GM23338 (cell line): Measurements from ENCODE around the gene ARID1B. TPM values are rescaled to one million over a fixed set of nuclear protein-coding genes. Genes with fewer than 3 reads are reported as not detected.

ENCODE experiments used
- ATAC-seq: fragments of 200-7000 bp; cut with Tn5 transposase; 3 replicates; pipeline ENCODE4 v1.9.1; 2020
- DNase-seq: peaks from one replicate; pipeline ENCODE4 v3.0.0-alpha.2; 2015; ENCODE audit warnings: low spot score
- H2AFZ ChIP-seq: fragments of 200-600 bp; sonication (generic); 2 replicates; pipeline ENCODE4 v1.8.0; 2016; ENCODE audit warnings: antibody characterized with exemption, mild to moderate bottlenecking, moderate library complexity
- H3F3A ChIP-seq: fragments of 200-600 bp; sonication (generic); replicated peaks from 2 replicates; pipeline ENCODE4 v1.8.0; 2017; ENCODE audit warnings: antibody characterized with exemption, mixed run types, low read depth
- H3K27ac ChIP-seq: fragments of 200-600 bp; sonication (generic); 2 replicates; pipeline ENCODE4 v1.6.1; 2016; ENCODE audit warnings: low read depth
- H3K27me3 ChIP-seq: fragments of 200-600 bp; sonication (generic); 2 replicates; pipeline ENCODE4 v1.8.0; 2016; ENCODE audit warnings: mild to moderate bottlenecking, mixed run types, moderate library complexity; ENCODE audit not compliant: insufficient read depth
- H3K36me3 ChIP-seq: fragments of 200-600 bp; sonication (generic); 2 replicates; pipeline ENCODE4 v1.8.0; 2016; ENCODE audit warnings: mild to moderate bottlenecking; ENCODE audit not compliant: insufficient read depth
- H3K4me1 ChIP-seq: fragments of 200-600 bp; sonication (generic); 2 replicates; pipeline ENCODE4 v1.8.0; 2016; ENCODE audit warnings: mild to moderate bottlenecking, moderate library complexity; ENCODE audit not compliant: insufficient read depth
- H3K4me2 ChIP-seq: fragments of 200-600 bp; sonication (generic); 2 replicates; pipeline ENCODE4 v1.7.1; 2017; ENCODE audit warnings: mixed run types
- H3K4me3 ChIP-seq: fragments of 200-600 bp; sonication (generic); 2 replicates; pipeline ENCODE4 v1.6.1; 2016; ENCODE audit warnings: mixed run types
- H3K79me2 ChIP-seq: fragments of 200-600 bp; sonication (generic); replicated peaks from 2 replicates; pipeline ENCODE4 v1.8.0; 2017; ENCODE audit warnings: mild to moderate bottlenecking; ENCODE audit not compliant: insufficient read depth
- H3K9me2 ChIP-seq: fragments of 200-600 bp; sonication (generic); 2 replicates; pipeline ENCODE4 v1.8.0; 2017; ENCODE audit not compliant: insufficient read depth
- H4K20me1 ChIP-seq: fragments of 200-600 bp; sonication (generic); replicated peaks from 2 replicates; pipeline ENCODE4 v1.8.0; 2017; ENCODE audit warnings: mild to moderate bottlenecking; ENCODE audit not compliant: insufficient read depth
- H3K27ac Mint-ChIP-seq: 2 replicates; pipeline ENCODE4 v1.8.0; 2020; ENCODE audit warnings: inconsistent platforms, mild to moderate bottlenecking, moderate library complexity, mixed read lengths
- H3K27me3 Mint-ChIP-seq: 3 replicates; pipeline ENCODE4 v1.8.0; 2022; ENCODE audit warnings: low read depth, mild to moderate bottlenecking, moderate library complexity, mixed read lengths, inconsistent platforms; ENCODE audit not compliant: insufficient read depth, poor library complexity
- H3K36me3 Mint-ChIP-seq: 3 replicates; pipeline ENCODE4 v1.8.0; 2021; ENCODE audit warnings: low read depth, mild to moderate bottlenecking, inconsistent platforms, moderate library complexity, mixed read lengths
- H3K4me1 Mint-ChIP-seq: 3 replicates; pipeline ENCODE4 v1.8.0; 2020; ENCODE audit warnings: mild to moderate bottlenecking, inconsistent platforms, mixed read lengths
- H3K4me3 Mint-ChIP-seq: 3 replicates; pipeline ENCODE4 v1.8.0; 2021; ENCODE audit warnings: moderate library complexity, mild to moderate bottlenecking, inconsistent platforms, mixed read lengths
- H3K9me3 Mint-ChIP-seq: 3 replicates; pipeline ENCODE4 v1.8.0; 2020; ENCODE audit warnings: moderate library complexity, mild to moderate bottlenecking, inconsistent platforms, mixed read lengths
- CREB1 ChIP-seq: fragments of 250-450 bp; sonication (Bioruptor Pico); IDR thresholded peaks from 2 replicates; pipeline ENCODE4 v1.5.0; 2020; ENCODE audit warnings: low read depth, mild to moderate bottlenecking, moderate library complexity
- EZH2phosphoT487 ChIP-seq: fragments of 200-600 bp; sonication (generic); IDR thresholded peaks from one replicate; pipeline ENCODE4 v1.8.1; 2018; ENCODE audit warnings: antibody characterized with exemption; ENCODE audit not compliant: unreplicated experiment
- NANOG ChIP-seq: IDR thresholded peaks from 2 replicates; pipeline ENCODE4 v1.6.1; 2016; ENCODE audit warnings: antibody characterized with exemption, borderline replicate concordance
- POLR2AphosphoS5 ChIP-seq: IDR thresholded peaks from 2 replicates; pipeline ENCODE4 v1.6.1; 2016; ENCODE audit warnings: antibody characterized with exemption, low read depth
- ZNF114 ChIP-seq: fragments of 250-450 bp; sonication (Bioruptor Pico); IDR thresholded peaks from 2 replicates; pipeline ENCODE4 v1.5.0; 2020; ENCODE audit warnings: mild to moderate bottlenecking, moderate library complexity
- polyA plus RNA-seq: library from polyadenylated mRNA; unstranded; fragments of >200 nt; fragmentation: Nextera tagmentation; extraction: Ambion mirVana; gene quantifications from 2 replicates; pipeline ENCODE4 v1.2.1, GENCODE V29; 2016
- total RNA-seq: library from RNA; depleted of rRNA; stranded (reverse); fragments of >200 nt; shearing (Covaris generic); gene quantifications from 2 replicates; pipeline ENCODE4 v1.2.3, GENCODE V29; 2014
- TF ChIP-seq, protein P1 (sequence below), 2 experiments: fragments of 200-600 bp in 1 of 2; sonication (generic) in 1 of 2; conservative IDR thresholded peaks; 2 replicates each; pipeline versions ENCODE4 v1.5.1 to v1.6.1; 2016 to 2017; ENCODE audit warnings: antibody characterized with exemption in 2 of 2, low read depth in 2 of 2, mild to moderate bottlenecking in 2 of 2, moderate library complexity in 1 of 2
- TF ChIP-seq, protein P2 (sequence below): IDR thresholded peaks from 2 replicates; pipeline ENCODE4 v1.6.1; 2016; ENCODE audit warnings: antibody characterized with exemption
- TF ChIP-seq, protein P3 (sequence below): fragments of 250-450 bp; sonication (Bioruptor Pico); IDR thresholded peaks from 2 replicates; pipeline ENCODE4 v1.5.0; 2020; ENCODE audit warnings: mild to moderate bottlenecking, moderate library complexity

ARID1B gene
- total and polyA plus RNA-seq, 2 experiments from 2014 or later, result 59.3 to 72.2 TPM

DNA sequence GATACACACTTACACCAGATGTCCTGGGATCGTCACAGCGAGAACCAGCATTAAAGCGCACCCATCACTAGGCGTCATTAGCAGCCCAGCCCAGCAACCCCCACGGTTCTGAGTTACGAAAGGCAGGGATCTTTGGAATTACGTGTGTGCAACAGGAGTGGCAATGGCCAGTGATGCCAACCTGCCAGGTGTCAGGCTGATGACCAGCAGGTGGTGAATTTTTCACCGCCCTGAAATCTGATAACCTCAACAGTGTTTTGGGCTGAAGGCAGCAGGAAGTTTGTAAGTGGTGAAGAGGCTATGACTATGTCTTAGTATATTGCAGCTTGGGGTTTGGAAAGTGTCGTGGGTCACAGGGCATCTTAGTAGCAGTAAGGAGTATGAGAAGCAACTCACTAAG, 380.1 kb downstream of the ARID1B start:
- no peaks in the 10 kb centered on the region for H3K9me2 ChIP-seq
- no peak overlapping the region for H3K4me2 ChIP-seq
- peaks cover 4% of the 10 kb centered on the region; the same call in 1 of the 2 replicates for H4K20me1 ChIP-seq
- H2AFZ ChIP-seq, result no peak overlapping the region
- TF ChIP-seq NANOG (no peak), ZNF114 (no peak), EZH2phosphoT487 (no peak), CREB1 (CRISPR knock-in tag) (no peak), POLR2AphosphoS5 (no peak)
- TF ChIP-seq, protein P1, sequence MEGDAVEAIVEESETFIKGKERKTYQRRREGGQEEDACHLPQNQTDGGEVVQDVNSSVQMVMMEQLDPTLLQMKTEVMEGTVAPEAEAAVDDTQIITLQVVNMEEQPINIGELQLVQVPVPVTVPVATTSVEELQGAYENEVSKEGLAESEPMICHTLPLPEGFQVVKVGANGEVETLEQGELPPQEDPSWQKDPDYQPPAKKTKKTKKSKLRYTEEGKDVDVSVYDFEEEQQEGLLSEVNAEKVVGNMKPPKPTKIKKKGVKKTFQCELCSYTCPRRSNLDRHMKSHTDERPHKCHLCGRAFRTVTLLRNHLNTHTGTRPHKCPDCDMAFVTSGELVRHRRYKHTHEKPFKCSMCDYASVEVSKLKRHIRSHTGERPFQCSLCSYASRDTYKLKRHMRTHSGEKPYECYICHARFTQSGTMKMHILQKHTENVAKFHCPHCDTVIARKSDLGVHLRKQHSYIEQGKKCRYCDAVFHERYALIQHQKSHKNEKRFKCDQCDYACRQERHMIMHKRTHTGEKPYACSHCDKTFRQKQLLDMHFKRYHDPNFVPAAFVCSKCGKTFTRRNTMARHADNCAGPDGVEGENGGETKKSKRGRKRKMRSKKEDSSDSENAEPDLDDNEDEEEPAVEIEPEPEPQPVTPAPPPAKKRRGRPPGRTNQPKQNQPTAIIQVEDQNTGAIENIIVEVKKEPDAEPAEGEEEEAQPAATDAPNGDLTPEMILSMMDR (conservative IDR thresholded peaks at IDR 0.05; ENCODE audit: low read depth in 2 of 2), result no peak
- TF ChIP-seq, protein P2, sequence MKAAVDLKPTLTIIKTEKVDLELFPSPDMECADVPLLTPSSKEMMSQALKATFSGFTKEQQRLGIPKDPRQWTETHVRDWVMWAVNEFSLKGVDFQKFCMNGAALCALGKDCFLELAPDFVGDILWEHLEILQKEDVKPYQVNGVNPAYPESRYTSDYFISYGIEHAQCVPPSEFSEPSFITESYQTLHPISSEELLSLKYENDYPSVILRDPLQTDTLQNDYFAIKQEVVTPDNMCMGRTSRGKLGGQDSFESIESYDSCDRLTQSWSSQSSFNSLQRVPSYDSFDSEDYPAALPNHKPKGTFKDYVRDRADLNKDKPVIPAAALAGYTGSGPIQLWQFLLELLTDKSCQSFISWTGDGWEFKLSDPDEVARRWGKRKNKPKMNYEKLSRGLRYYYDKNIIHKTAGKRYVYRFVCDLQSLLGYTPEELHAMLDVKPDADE, result no peak
- TF ChIP-seq, protein P3, sequence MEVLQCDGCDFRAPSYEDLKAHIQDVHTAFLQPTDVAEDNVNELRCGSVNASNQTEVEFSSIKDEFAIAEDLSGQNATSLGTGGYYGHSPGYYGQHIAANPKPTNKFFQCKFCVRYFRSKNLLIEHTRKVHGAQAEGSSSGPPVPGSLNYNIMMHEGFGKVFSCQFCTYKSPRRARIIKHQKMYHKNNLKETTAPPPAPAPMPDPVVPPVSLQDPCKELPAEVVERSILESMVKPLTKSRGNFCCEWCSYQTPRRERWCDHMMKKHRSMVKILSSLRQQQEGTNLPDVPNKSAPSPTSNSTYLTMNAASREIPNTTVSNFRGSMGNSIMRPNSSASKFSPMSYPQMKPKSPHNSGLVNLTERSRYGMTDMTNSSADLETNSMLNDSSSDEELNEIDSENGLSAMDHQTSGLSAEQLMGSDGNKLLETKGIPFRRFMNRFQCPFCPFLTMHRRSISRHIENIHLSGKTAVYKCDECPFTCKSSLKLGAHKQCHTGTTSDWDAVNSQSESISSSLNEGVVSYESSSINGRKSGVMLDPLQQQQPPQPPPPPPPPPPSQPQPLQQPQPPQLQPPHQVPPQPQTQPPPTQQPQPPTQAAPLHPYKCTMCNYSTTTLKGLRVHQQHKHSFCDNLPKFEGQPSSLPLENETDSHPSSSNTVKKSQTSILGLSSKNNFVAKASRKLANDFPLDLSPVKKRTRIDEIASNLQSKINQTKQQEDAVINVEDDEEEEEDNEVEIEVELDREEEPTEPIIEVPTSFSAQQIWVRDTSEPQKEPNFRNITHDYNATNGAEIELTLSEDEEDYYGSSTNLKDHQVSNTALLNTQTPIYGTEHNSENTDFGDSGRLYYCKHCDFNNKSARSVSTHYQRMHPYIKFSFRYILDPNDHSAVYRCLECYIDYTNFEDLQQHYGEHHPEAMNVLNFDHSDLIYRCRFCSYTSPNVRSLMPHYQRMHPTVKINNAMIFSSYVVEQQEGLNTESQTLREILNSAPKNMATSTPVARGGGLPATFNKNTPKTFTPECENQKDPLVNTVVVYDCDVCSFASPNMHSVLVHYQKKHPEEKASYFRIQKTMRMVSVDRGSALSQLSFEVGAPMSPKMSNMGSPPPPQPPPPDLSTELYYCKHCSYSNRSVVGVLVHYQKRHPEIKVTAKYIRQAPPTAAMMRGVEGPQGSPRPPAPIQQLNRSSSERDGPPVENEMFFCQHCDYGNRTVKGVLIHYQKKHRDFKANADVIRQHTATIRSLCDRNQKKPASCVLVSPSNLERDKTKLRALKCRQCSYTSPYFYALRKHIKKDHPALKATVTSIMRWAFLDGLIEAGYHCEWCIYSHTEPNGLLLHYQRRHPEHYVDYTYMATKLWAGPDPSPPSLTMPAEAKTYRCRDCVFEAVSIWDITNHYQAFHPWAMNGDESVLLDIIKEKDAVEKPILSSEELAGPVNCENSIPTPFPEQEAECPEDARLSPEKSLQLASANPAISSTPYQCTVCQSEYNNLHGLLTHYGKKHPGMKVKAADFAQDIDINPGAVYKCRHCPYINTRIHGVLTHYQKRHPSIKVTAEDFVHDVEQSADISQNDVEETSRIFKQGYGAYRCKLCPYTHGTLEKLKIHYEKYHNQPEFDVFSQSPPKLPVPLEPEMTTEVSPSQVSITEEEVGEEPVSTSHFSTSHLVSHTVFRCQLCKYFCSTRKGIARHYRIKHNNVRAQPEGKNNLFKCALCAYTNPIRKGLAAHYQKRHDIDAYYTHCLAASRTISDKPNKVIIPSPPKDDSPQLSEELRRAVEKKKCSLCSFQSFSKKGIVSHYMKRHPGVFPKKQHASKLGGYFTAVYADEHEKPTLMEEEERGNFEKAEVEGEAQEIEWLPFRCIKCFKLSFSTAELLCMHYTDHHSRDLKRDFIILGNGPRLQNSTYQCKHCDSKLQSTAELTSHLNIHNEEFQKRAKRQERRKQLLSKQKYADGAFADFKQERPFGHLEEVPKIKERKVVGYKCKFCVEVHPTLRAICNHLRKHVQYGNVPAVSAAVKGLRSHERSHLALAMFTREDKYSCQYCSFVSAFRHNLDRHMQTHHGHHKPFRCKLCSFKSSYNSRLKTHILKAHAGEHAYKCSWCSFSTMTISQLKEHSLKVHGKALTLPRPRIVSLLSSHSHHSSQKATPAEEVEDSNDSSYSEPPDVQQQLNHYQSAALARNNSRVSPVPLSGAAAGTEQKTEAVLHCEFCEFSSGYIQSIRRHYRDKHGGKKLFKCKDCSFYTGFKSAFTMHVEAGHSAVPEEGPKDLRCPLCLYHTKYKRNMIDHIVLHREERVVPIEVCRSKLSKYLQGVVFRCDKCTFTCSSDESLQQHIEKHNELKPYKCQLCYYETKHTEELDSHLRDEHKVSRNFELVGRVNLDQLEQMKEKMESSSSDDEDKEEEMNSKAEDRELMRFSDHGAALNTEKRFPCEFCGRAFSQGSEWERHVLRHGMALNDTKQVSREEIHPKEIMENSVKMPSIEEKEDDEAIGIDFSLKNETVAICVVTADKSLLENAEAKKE (CRISPR knock-in tag), result no peak
- no peak overlapping the region for H3K4me3 Mint-ChIP-seq
- H3K4me1 Mint-ChIP-seq, result peaks cover 44% of the 10 kb centered on the region
- H3K4me3 ChIP-seq, result no peak overlapping the region
- DNase-seq (no peak), ATAC-seq (no peak)
- H3K27me3 Mint-ChIP-seq, result peaks cover 11% of the 10 kb centered on the region
- no peak overlapping the region for H3K27ac ChIP-seq
- peaks cover 42% of the 10 kb centered on the region for H3K4me1 ChIP-seq
- H3K27ac Mint-ChIP-seq, result peak overlapping the region; percentile 75
- H3K9me3 Mint-ChIP-seq, result no peaks in the 10 kb centered on the region
- no peaks in the 10 kb centered on the region; the same call in 1 of the 2 replicates for H3F3A ChIP-seq
- no peaks in the 10 kb centered on the region for H3K36me3 Mint-ChIP-seq
- H3K27me3 ChIP-seq, result no peaks in the 10 kb centered on the region
- H3K79me2 ChIP-seq, result no peaks in the 10 kb centered on the region; the same call in 1 of the 2 replicates
- no peaks in the 10 kb centered on the region for H3K36me3 ChIP-seq
